Mesenchymal stem cell (in vitro differentiated cells and primary cell): Measurements from ENCODE around the gene ZNF691. TPM values are rescaled to one million over a fixed set of nuclear protein-coding genes. Genes with fewer than 3 reads are reported as not detected.

Experiments used
- DNase-seq: peaks from one replicate; pipeline ENCODE4 v3.0.0-alpha.2; 2013
- H2AFZ ChIP-seq: one replicate; pipeline ENCODE4 v1.6.1; 2013; ENCODE audit warnings: low read depth, mild to moderate bottlenecking, control low read depth, inconsistent platforms, low read length, moderate library complexity
- H2AK5ac ChIP-seq: 2 replicates; pipeline ENCODE4 v1.6.1; 2013; ENCODE audit warnings: low read length, moderate library complexity, mild to moderate bottlenecking, inconsistent platforms; ENCODE audit not compliant: severe bottlenecking
- H2BK120ac ChIP-seq: one replicate; pipeline ENCODE4 v1.6.1; 2013; ENCODE audit warnings: low read depth, mild to moderate bottlenecking, inconsistent platforms, low read length, moderate library complexity
- H2BK12ac ChIP-seq, 2 experiments: one replicate each; pipeline ENCODE4 v1.6.1; 2013; ENCODE audit warnings: inconsistent platforms in 2 of 2, low read length in 2 of 2, mild to moderate bottlenecking in 2 of 2, moderate library complexity in 2 of 2, control low read depth in 1 of 2
- H2BK15ac ChIP-seq: one replicate; pipeline ENCODE4 v1.6.1; 2013; ENCODE audit warnings: mild to moderate bottlenecking, low read depth, inconsistent platforms; ENCODE audit not compliant: poor library complexity, severe bottlenecking
- H2BK5ac ChIP-seq: 2 replicates; pipeline ENCODE4 v1.6.1; 2013; ENCODE audit warnings: low read depth, mild to moderate bottlenecking, low read length, control low read depth, inconsistent platforms; ENCODE audit not compliant: poor library complexity, severe bottlenecking
- H3K14ac ChIP-seq, 2 experiments: one replicate each; pipeline ENCODE4 v1.6.1; 2013; ENCODE audit warnings: inconsistent platforms in 2 of 2, low read length in 2 of 2, control low read depth in 1 of 2, mild to moderate bottlenecking in 1 of 2, moderate library complexity in 1 of 2
- H3K18ac ChIP-seq, 2 experiments: one replicate each; pipeline ENCODE4 v1.6.1; 2013; ENCODE audit warnings: inconsistent platforms in 2 of 2, low read length in 2 of 2, control low read depth in 1 of 2, low read depth in 1 of 2, mild to moderate bottlenecking in 1 of 2
- H3K23ac ChIP-seq, 2 experiments: one replicate each; pipeline ENCODE4 v1.6.1; 2013; ENCODE audit warnings: inconsistent platforms in 2 of 2, low read length in 2 of 2, mild to moderate bottlenecking in 2 of 2, moderate library complexity in 2 of 2, control low read depth in 1 of 2
- H3K27ac ChIP-seq: 2 replicates; pipeline ENCODE4 v1.5.1; 2013; ENCODE audit warnings: mild to moderate bottlenecking, moderate library complexity, low read length, control low read depth, inconsistent platforms; ENCODE audit not compliant: poor library complexity, severe bottlenecking
- H3K27me3 ChIP-seq, 2 experiments: 2 replicates each; pipeline versions ENCODE4 v1.6.1 to v1.7.0; 2013; ENCODE audit warnings: low read length in 2 of 2, mild to moderate bottlenecking in 2 of 2, moderate library complexity in 2 of 2, control low read depth in 1 of 2, inconsistent platforms in 1 of 2; ENCODE audit not compliant: control insufficient read depth in 1 of 2, insufficient read depth in 1 of 2
- H3K36me3 ChIP-seq, 2 experiments: 2 replicates each; pipeline versions ENCODE4 v1.6.1 to v1.7.0; 2013; ENCODE audit warnings: low read length in 2 of 2, control low read depth in 1 of 2, inconsistent platforms in 1 of 2, low read depth in 1 of 2, mild to moderate bottlenecking in 1 of 2; ENCODE audit not compliant: insufficient read depth in 2 of 2, control insufficient read depth in 1 of 2
- H3K4ac ChIP-seq, 2 experiments: one replicate each; pipeline ENCODE4 v1.6.1; 2013; ENCODE audit warnings: inconsistent platforms in 2 of 2, low read length in 2 of 2, mild to moderate bottlenecking in 2 of 2, moderate library complexity in 2 of 2, control low read depth in 1 of 2, low read depth in 1 of 2
- H3K4me1 ChIP-seq: 2 replicates; pipeline ENCODE4 v1.6.1; 2013; ENCODE audit warnings: low read depth, low read length, control low read depth; ENCODE audit not compliant: control insufficient read depth, insufficient read depth
- H3K4me2 ChIP-seq: 2 replicates; pipeline ENCODE4 v1.6.1; 2013; ENCODE audit warnings: low read length, mild to moderate bottlenecking, inconsistent platforms; ENCODE audit not compliant: poor library complexity, severe bottlenecking
- H3K4me3 ChIP-seq, 2 experiments: 2 replicates each; pipeline versions ENCODE4 v1.5.1 to v1.7.0; 2013; ENCODE audit warnings: low read length in 2 of 2, mild to moderate bottlenecking in 2 of 2, control low read depth in 1 of 2, low read depth in 1 of 2; ENCODE audit not compliant: insufficient read depth in 1 of 2
- H3K79me1 ChIP-seq: replicated peaks from 2 replicates; pipeline ENCODE4 v1.6.1; 2013; ENCODE audit warnings: mild to moderate bottlenecking, control low read depth, low read length, inconsistent platforms; ENCODE audit not compliant: poor library complexity, severe bottlenecking
- H3K9ac ChIP-seq: 2 replicates; pipeline ENCODE4 v1.7.0; 2013; ENCODE audit warnings: mild to moderate bottlenecking, low read length, moderate library complexity
- H3K9me3 ChIP-seq: 2 replicates; pipeline ENCODE4 v1.7.0; 2013; ENCODE audit warnings: mild to moderate bottlenecking, low read length; ENCODE audit not compliant: control insufficient read depth
- H4K8ac ChIP-seq: one replicate; pipeline ENCODE4 v1.6.1; 2013; ENCODE audit warnings: inconsistent platforms, mild to moderate bottlenecking, low read length, moderate library complexity
- H4K91ac ChIP-seq: one replicate; pipeline ENCODE4 v1.6.1; 2013; ENCODE audit warnings: mild to moderate bottlenecking, low read length, inconsistent platforms
- WGBS: methylation state at CpG from one replicate; pipeline ENCODE4 v1.1.7; 2013; ENCODE audit warnings: mixed read lengths; 5-methylcytosine and 5-hydroxymethylcytosine counted together
- polyA plus RNA-seq, 2 experiments: library from polyadenylated mRNA; stranded (reverse); fragments of 200-250 nt; gene quantifications; one replicate each; pipeline ENCODE4 v1.2.3, GENCODE V29; 2013

Gene ZNF691, protein sequence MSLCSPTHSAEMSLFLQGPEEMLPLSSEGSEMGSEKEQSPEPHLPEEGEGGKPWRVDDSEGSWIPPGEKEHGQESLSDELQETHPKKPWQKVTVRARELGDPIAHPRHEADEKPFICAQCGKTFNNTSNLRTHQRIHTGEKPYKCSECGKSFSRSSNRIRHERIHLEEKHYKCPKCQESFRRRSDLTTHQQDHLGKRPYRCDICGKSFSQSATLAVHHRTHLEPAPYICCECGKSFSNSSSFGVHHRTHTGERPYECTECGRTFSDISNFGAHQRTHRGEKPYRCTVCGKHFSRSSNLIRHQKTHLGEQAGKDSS
- polyA plus RNA-seq (2013, experiment 1 of 2): 6.0 TPM
- polyA plus RNA-seq (2013, experiment 2 of 2): 5.7 TPM

DNA sequence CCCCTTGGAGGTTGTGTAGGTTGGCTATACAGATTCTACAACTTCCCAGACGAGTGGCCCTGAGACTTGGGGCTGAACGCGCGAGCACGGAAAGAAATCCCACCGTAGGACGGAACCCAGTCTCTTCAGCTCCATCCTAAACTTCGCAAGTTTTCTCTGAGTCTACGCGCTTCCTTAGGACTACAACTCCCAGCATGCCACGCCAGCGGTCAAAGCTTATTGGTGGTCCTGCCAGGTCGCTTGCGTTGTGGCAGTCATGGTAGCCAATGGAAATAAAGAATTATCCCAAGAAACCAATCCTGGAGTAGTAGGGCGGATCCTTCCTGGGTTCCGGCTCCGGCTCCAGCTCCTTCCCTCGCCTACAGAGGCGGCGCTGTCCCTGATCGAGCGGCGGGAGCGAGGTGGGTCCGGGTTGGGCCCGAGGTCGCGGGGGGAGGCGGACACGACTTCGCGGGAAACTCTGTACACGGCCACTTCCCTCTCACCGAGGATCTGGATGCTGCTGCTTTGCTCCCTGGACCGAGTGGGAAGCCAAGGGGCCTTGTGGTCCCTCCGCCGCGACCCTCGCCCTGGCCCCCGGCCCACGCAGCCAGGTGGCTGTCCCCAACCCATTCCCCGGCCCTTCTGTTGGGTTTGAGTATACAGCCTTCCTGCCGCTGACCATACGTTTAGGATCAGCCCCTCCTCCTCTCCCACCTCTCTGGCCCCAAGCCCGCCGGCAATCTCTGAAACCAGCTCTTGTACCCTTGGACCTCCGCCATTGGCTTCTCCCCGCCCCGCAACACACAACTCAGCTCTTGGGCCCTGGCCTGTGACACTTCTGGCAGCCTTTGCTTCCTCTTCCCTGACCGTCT lies at the start of gene ZNF691:
Gene ZNF691 (plus strand): TSS at position 357 of the 854 bp plus-strand sequence. CDS start 3,046 bp downstream, outside the sequence.
- Histone ChIP-seq H4K8ac (peak within 1 kb of the TSS; percentile 89), H3K4me3 (peak within 1 kb of the TSS; percentile 87 to 95), H3K4me2 (peak within 1 kb of the TSS; percentile 93), H3K4ac (peak within 1 kb of the TSS; percentile 48 to 95), H3K36me3 (peaks cover 17 to 48% of the 10 kb centered on the region in 2 experiments), H3K18ac (peak within 1 kb of the TSS; percentile 83 to 87), H3K27me3 (no peaks in the 10 kb centered on the region), H4K91ac (peak within 1 kb of the TSS; percentile 64), H2BK120ac (no peak within 1 kb of the TSS), H3K79me1 (peaks cover 34% of the 10 kb centered on the region), H3K9ac (peak within 1 kb of the TSS; percentile 90), H3K14ac (peak within 1 kb of the TSS; percentile 21 to 63), H2AK5ac (no peak within 1 kb of the TSS), H3K27ac (no peak within 1 kb of the TSS), H2BK15ac (peak within 1 kb of the TSS; percentile 30), H3K23ac (peak within 1 kb of the TSS; percentile 30 to 51), H3K9me3 (peaks cover 5% of the 10 kb centered on the region), H2BK12ac (no peak within 1 kb of the TSS), H3K4me1 (peaks cover 3% of the 10 kb centered on the region), H2AFZ (peak within 1 kb of the TSS; percentile 72), H2BK5ac (no peak within 1 kb of the TSS)
- WGBS: 1% methylated on average over 44 of the region's 50 CpGs
- peak; percentile 98 for DNase-seq

DNA sequence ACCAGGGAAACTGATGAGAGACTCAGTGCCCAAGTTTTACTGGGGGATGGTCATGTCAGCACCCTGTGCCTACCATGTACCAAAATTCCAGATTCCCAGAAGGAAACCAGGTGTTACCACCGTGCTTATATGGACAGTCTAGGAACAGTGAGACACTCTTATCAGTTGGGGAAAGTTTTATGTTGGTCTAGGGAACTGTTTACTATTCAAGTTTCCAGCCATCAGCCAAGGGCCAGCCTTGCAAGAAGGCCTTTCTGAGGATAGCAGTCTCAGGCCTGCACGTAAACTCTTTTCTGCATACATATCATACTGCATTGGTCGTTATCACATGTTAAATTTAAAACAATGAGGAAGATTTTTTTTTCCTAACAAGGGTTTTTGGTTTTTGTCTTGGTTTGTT lies 49.0 kb upstream of the ZNF691 start:
- no peak for DNase-seq
- no peaks in the 10 kb centered on the region for H3K9me3 ChIP-seq
- no peak overlapping the region for H3K27ac ChIP-seq
- no peak overlapping the region for H2BK12ac ChIP-seq
- no peak overlapping the region for H3K9ac ChIP-seq
- H2BK15ac ChIP-seq: no peak overlapping the region
- no peaks in the 10 kb centered on the region for H3K4me1 ChIP-seq
- no peaks in the 10 kb centered on the region for H3K79me1 ChIP-seq
- 100% methylated on average over 1 of the region's 3 CpGs for WGBS
- no peak overlapping the region for H3K14ac ChIP-seq
- no peak overlapping the region for H3K4me2 ChIP-seq
- H2BK120ac ChIP-seq: no peak overlapping the region
- no peak overlapping the region for H3K23ac ChIP-seq
- no peak overlapping the region for H3K18ac ChIP-seq
- no peak overlapping the region for H4K91ac ChIP-seq
- H2AFZ ChIP-seq: no peak overlapping the region
- H3K4me3 ChIP-seq: no peak overlapping the region
- peaks cover 0 to 3% of the 10 kb centered on the region in 2 experiments for H3K27me3 ChIP-seq
- H3K36me3 ChIP-seq: no peaks in the 10 kb centered on the region
- no peak overlapping the region for H2BK5ac ChIP-seq
- no peak overlapping the region for H3K4ac ChIP-seq
- no peak overlapping the region for H2AK5ac ChIP-seq
- no peak overlapping the region for H4K8ac ChIP-seq

DNA sequence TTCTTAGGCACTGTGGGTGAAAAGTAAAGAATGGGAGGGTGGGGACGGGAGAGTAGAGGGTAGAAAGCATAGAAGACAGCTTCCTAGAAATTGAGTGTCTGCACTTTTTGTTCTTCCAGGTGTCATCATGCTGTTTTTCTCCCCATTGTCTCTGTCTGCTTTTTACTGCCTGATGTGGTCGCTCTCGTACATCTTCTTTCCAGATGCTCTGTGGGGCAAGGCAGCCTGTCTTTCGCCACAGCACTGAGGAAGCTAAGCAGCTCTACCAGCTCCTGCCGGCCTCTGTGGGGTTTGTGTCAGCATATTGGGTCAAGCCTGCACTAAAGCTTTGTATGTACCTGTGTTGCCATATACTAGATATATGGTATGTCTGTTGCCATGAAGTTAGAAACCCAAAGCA lies 48.4 kb upstream of the ZNF691 start:
- Histone ChIP-seq H3K23ac (no peak overlapping the region), H3K18ac (no peak overlapping the region), H3K27me3 (peaks cover 0 to 3% of the 10 kb centered on the region in 2 experiments), H4K91ac (no peak overlapping the region), H3K4me2 (no peak overlapping the region), H3K9me3 (no peaks in the 10 kb centered on the region), H2BK5ac (no peak overlapping the region), H3K4ac (no peak overlapping the region), H3K9ac (no peak overlapping the region), H2AK5ac (no peak overlapping the region), H3K27ac (no peak overlapping the region), H3K36me3 (no peaks in the 10 kb centered on the region), H2AFZ (no peak overlapping the region), H2BK120ac (no peak overlapping the region), H3K4me3 (no peak overlapping the region), H2BK15ac (no peak overlapping the region), H3K4me1 (no peaks in the 10 kb centered on the region), H4K8ac (no peak overlapping the region), H3K14ac (no peak overlapping the region), H2BK12ac (no peak overlapping the region), H3K79me1 (no peaks in the 10 kb centered on the region)
- WGBS: 94% methylated on average over 5 of the region's 5 CpGs
- DNase-seq: no peak
